Heart right ventricle (tissue), 16 donors: Measurements from ENCODE around the gene FAF1. TPM values are rescaled to one million over a fixed set of nuclear protein-coding genes. Genes with fewer than 3 reads are reported as not detected.

Experiments
- ATAC-seq, 8 donors: fragments of 200-7000 bp; cut with Tn5 transposase; one replicate each; pipeline ENCODE4 v1.9.1; 2020; ENCODE audit warnings: mild to moderate bottlenecking in 8 of 8, moderate library complexity in 8 of 8, moderate number of reproducible peaks in 1 of 8
- DNase-seq, 2 donors: peaks; one replicate each; pipeline ENCODE4 v3.0.0-alpha.2; 2020
- H3K27ac ChIP-seq, 10 donors: fragments of 200-600 bp; sonication (generic) in 2 of 10; one replicate each; pipeline versions ENCODE4 v1.5.0 to v1.8.0; 2020 to 2022; ENCODE audit warnings: mild to moderate bottlenecking in 3 of 10
- H3K27me3 ChIP-seq, 7 donors: fragments of 200-600 bp; one replicate each; pipeline ENCODE4 v1.8.0; 2021 to 2022; ENCODE audit warnings: mild to moderate bottlenecking in 2 of 7
- H3K36me3 ChIP-seq, 9 donors: fragments of 200-600 bp; sonication (generic) in 1 of 9; one replicate each; pipeline versions ENCODE4 v1.5.0 to v1.8.0; 2020 to 2022; ENCODE audit warnings: mild to moderate bottlenecking in 2 of 9
- H3K4me1 ChIP-seq, 9 donors: fragments of 200-600 bp; sonication (generic) in 1 of 9; one replicate each; pipeline versions ENCODE4 v1.5.0 to v1.8.0; 2020 to 2022; ENCODE audit warnings: mild to moderate bottlenecking in 4 of 9
- H3K4me3 ChIP-seq, 10 donors: fragments of 200-600 bp; sonication (generic) in 2 of 10; one replicate each; pipeline versions ENCODE4 v1.5.0 to v1.8.0; 2020 to 2022; ENCODE audit warnings: mild to moderate bottlenecking in 7 of 10, moderate library complexity in 2 of 10
- H3K9me3 ChIP-seq, 11 donors: fragments of 200-600 bp in 10 of 11; sonication (generic) in 2 of 11; one replicate each; pipeline versions ENCODE4 v1.5.0 to v1.8.0; 2013 to 2022; ENCODE audit warnings: mild to moderate bottlenecking in 2 of 11, control low read depth in 1 of 11, moderate library complexity in 1 of 11
- CTCF ChIP-seq, 9 donors: fragments of 200-600 bp; sonication (generic) in 2 of 9; IDR thresholded peaks; one replicate each; pipeline versions ENCODE4 v1.5.0 to v1.8.0; 2021 to 2022; ENCODE audit warnings: antibody characterized with exemption in 9 of 9, mild to moderate bottlenecking in 5 of 9, moderate library complexity in 1 of 9
- WGBS, 2 donors: extraction: QIAGEN DNeasy Blood & Tissue Kit; methylation state at CpG; one replicate each; pipeline ENCODE4 v1.1.7; 2013; ENCODE audit warnings: inconsistent platforms in 1 of 2; 5-methylcytosine and 5-hydroxymethylcytosine counted together
- intact Hi-C, 10 donors: fragments of 100-400 bp; cut with DNase I; formaldehyde crosslinking; loops; one replicate each; pipeline versions ENCODE4 v1.11.1 to v1.14.2; 2022
- polyA plus RNA-seq, 2 donors: library from polyadenylated mRNA; stranded (reverse); fragments of 200-250 nt; gene quantifications; one replicate each; pipeline ENCODE4 v1.2.3, GENCODE V29; 2013
- total RNA-seq, 10 donors: library from RNA; stranded (reverse); fragmentation: NEBNext Ultra II Directional in 3 of 10; extraction: Animal tissue kit (Norgen Biotek cat#: 25700) in 3 of 10; gene quantifications; one replicate each; pipeline versions ENCODE4 v1.2.1 to v1.2.4, GENCODE V29; 2021 to 2023
- donor health status: Arrhythmogenic right ventricular cardiomyopathy.
- donor health status: ischemic (EF 13 %, LVEDD 7.1; RV severe dilation, severe dysfunction).
- donor health status: healthy with polysubstance abuse.
- donor health status: DM: no; HTN: yes; CAD: no.
- donor health status: DM: no; HTN: no; CAD: no.
- donor health status: ischemic (EF 25% LVEDD 6.9; RV normal size, moderate dysfunction).
- donor health status: ischemic (EF 25% LVEDD 5.7; RV mildly dilated, moderate dysfunction).
- donor health status: healthy.
- donor health status: DM: yes; HTN: yes; CAD: no.
- donor health status: Ischemic cardiomyopathy.
- donor health status: ischemic (EF 35%, LVEDD 5.7; RV mildly dilated, moderate dysfunction).
- donor health status: nonischemic (EF 11% LVEDD 7.7; RV severe dilation, severe dysfunction).
- donor health status: DM: yes; HTN: yes; CAD: no.
- donor health status: PGD.
- donor health status: ischemic (EF 29% LVEDD 5.4; RV normal size, mild dysfunction).
- donor health status: nonischemic (EF 23%, LVEDD 6.1; RV moderate dilation, normal function).

FAF1 gene
- total and polyA plus RNA-seq, 12 donors = 30.9 to 102 (median 88.9) TPM

DNA sequence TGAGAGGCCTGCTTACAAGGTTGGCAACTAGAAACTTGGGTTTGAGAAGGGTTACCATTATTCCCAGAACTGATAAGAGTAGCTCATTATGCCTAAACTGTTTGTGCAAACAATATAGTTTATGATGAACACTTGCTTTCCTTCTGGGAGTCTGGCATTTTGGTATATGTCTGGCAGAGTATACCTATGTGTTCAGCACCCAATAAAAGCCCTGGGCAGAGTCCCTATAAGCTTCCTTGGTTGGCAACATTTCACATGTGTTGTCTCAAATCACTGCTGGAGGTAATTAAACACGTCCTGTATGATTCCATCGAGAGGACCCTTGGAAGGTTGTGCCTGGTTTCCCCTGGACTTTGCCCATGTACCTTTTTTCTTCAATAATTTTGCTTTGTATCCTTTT, 497.1 kb downstream of the FAF1 start:
- H3K27me3 ChIP-seq = no peaks in the 10 kb centered on the region
- H3K27ac ChIP-seq = no peak overlapping the region
- peaks cover 0 to 36% (median 0%) of the 10 kb centered on the region in 9 donors for H3K36me3 ChIP-seq
- no peak overlapping the region for H3K4me3 ChIP-seq
- intact Hi-C loops = no loop called here
- H3K4me1 ChIP-seq = peaks cover 0 to 3% (median 0%) of the 10 kb centered on the region in 9 donors
- TF ChIP-seq CTCF (IDR thresholded peaks at IDR 0.05) = no peak
- DNase-seq (no peak), ATAC-seq (no peak)
- WGBS, 2 donors = 97 to 98% methylated on average over 2 of the region's 2 CpGs
- no peaks in the 10 kb centered on the region for H3K9me3 ChIP-seq

GRCh38 chr1:50458507-50458906, 501.6 kb downstream of the FAF1 start:
- H3K36me3 ChIP-seq = peaks cover 0 to 21% (median 0%) of the 10 kb centered on the region in 9 donors
- ATAC-seq (no peak), DNase-seq (no peak)
- no peak for TF ChIP-seq CTCF (IDR thresholded peaks at IDR 0.05)
- H3K4me3 ChIP-seq = no peak overlapping the region
- intact Hi-C loops = no loop called here
- H3K4me1 ChIP-seq = peaks cover 0 to 3% (median 0%) of the 10 kb centered on the region in 9 donors
- no peaks in the 10 kb centered on the region for H3K27me3 ChIP-seq
- no peak overlapping the region for H3K27ac ChIP-seq
- WGBS, 2 donors = 93 to 99% methylated on average over 5 of the region's 5 CpGs
- no peaks in the 10 kb centered on the region for H3K9me3 ChIP-seq

DNA sequence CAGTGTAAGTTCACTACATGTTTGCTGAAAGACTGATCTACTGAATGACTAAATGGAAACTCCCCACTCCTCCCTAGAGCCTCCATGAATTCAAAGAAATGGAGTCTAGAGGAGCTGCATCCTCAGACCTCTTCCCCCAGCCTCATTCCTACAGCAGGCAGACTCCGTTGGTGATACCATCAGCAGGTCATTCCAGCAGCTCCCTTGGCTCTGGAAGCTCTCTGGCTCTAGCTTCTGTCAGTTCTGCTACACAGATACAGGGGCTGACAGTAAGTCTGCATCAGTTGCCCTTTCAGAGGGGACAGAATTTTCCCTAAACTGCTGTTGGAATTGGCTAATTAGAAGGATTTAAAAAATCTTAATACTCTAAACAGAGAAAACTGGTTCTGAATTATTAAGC, 505.2 kb downstream of the FAF1 start:
- H3K4me1 ChIP-seq = peaks cover 0 to 3% (median 0%) of the 10 kb centered on the region in 9 donors
- intact Hi-C loops = no loop called here
- DNase-seq = no peak
- TF ChIP-seq CTCF (IDR thresholded peaks at IDR 0.05) = no peak
- 78 to 85% methylated on average over 1 of the region's 1 CpG for WGBS, 2 donors
- H3K36me3 ChIP-seq = peaks cover 0 to 28% (median 0%) of the 10 kb centered on the region in 9 donors
- H3K27ac ChIP-seq = no peak overlapping the region
- no peaks in the 10 kb centered on the region for H3K27me3 ChIP-seq
- no peak overlapping the region for H3K4me3 ChIP-seq
- H3K9me3 ChIP-seq = no peaks in the 10 kb centered on the region
- no peak for ATAC-seq

- no peak for TF ChIP-seq CTCF (IDR thresholded peaks at IDR 0.05)
- H3K27me3 ChIP-seq = no peaks in the 10 kb centered on the region
Observed at GRCh38 chr1:50453266-50453665, 506.8 kb downstream of the FAF1 start.

More at GRCh38 chr1:50453266-50453665, 506.8 kb downstream of the FAF1 start:
- intact Hi-C loops = no loop called here
- WGBS, 2 donors = 87 to 90% methylated on average over 7 of the region's 7 CpGs
- H3K9me3 ChIP-seq = no peaks in the 10 kb centered on the region
- H3K36me3 ChIP-seq = peaks cover 0 to 28% (median 0%) of the 10 kb centered on the region in 9 donors
- no peak overlapping the region for H3K4me3 ChIP-seq
- no peaks in the 10 kb centered on the region for H3K4me1 ChIP-seq
- H3K27ac ChIP-seq = no peak overlapping the region
- DNase-seq = no peak
- no peak for ATAC-seq
